ENCODE measurements around the gene RFX4.

RFX4 gene

GRCh38 chr12:106767954-106768822, 185.4 kb downstream of the RFX4 start:
- no peak for DNase-seq

- peak in 1 of 3 donors; percentile 22 for DNase-seq
These were observed 186.3 kb downstream of the RFX4 start for GRCh38 chr12:106769078-106769477.

- no peak for DNase-seq
These were observed 186.7 kb downstream of the RFX4 start for GRCh38 chr12:106769546-106769945.

- no peak for DNase-seq
These were observed 188.6 kb downstream of the RFX4 start for GRCh38 chr12:106771425-106771824.

GRCh38 chr12:106773286-106774004, 190.6 kb downstream of the RFX4 start:
- DNase-seq = no peak

- DNase-seq = peak; percentile 95 to 98 (median 97)
These were observed 191.4 kb downstream of the RFX4 start, which contains the start of gene RIC8B for GRCh38 chr12:106774005-106774807. Gene RIC8B, plus strand, starts transcription at chr12:106774682. Its CDS starts 64 bp downstream, at chr12:106774746.

GRCh38 chr12:106774808-106775524, 192.2 kb downstream of the RFX4 start:
- DNase-seq = no peak

GRCh38 chr12:106776897-106777296, 194.1 kb downstream of the RFX4 start:
- DNase-seq = no peak

- DNase-seq = no peak
These were observed 197.3 kb downstream of the RFX4 start for GRCh38 chr12:106780010-106780631.

GRCh38 chr12:106782619-106783018, 199.8 kb downstream of the RFX4 start:
- no peak for DNase-seq

- DNase-seq = no peak
These were observed 200.7 kb downstream of the RFX4 start for GRCh38 chr12:106783515-106783914.

GRCh38 chr12:106790020-106790419, 207.2 kb downstream of the RFX4 start:
- DNase-seq = no peak

- no peak for DNase-seq
These were observed 208.7 kb downstream of the RFX4 start for GRCh38 chr12:106791531-106791930.

- DNase-seq = no peak
These were observed 211.6 kb downstream of the RFX4 start for GRCh38 chr12:106794369-106794768.

- no peak for DNase-seq
These were observed 218.4 kb downstream of the RFX4 start for GRCh38 chr12:106801167-106801708.

GRCh38 chr12:106801830-106802533, 219.2 kb downstream of the RFX4 start:
- no peak for DNase-seq

- no peak for DNase-seq
These were observed 221.9 kb downstream of the RFX4 start for GRCh38 chr12:106804668-106805067.

All from suppressor macrophage treated with lipopolysaccharide for 1 hour (primary cell).